HCT116 (cell line): Measurements from ENCODE around the gene RNPEP. TPM values are rescaled to one million over a fixed set of nuclear protein-coding genes. Genes with fewer than 3 reads are reported as not detected.

Experiments used
- ATAC-seq: fragments of 200-7000 bp; cut with Tn5 transposase; 2 replicates; pipeline ENCODE4 v1.9.1; 2020; ENCODE audit warnings: mild to moderate bottlenecking, moderate library complexity
- BruUV-seq: library from RNA; stranded (reverse); fragments of 400-500 nt; replicated peaks from 2 replicates; lab custom pipeline; 2021; lab: Mats Ljungman, UMichigan
- CTCF ChIA-PET: fragments of 300-600 bp; sonication (Branson Sonifier 250); formaldehyde crosslinking; loops from one replicate; lab custom pipeline; 2021; ENCODE audit warnings: antibody characterized with exemption; lab: Charles Lee
- POLR2A ChIA-PET: fragments of 300-600, 350-600 bp; sonication (Branson Sonifier 250); formaldehyde crosslinking; loops from one replicate; lab custom pipeline; 2021; ENCODE audit warnings: antibody characterized with exemption; lab: Charles Lee
- RAD21 ChIA-PET, 2 experiments: fragments of 300-600 bp; sonication (Branson Sonifier 250); formaldehyde crosslinking; loops; one replicate each; lab custom pipeline; 2023; ENCODE audit warnings: low total read pairs in 2 of 2; ENCODE audit not compliant: uncharacterized antibody in 2 of 2, unreplicated experiment in 2 of 2, low non-redundant PET in 1 of 2; lab: Charles Lee
- DNase-seq: peaks from one replicate; pipeline ENCODE4 v3.0.0-alpha.2; 2010; ENCODE audit warnings: low read depth, low spot score
- H2AFZ ChIP-seq: fragments of 200-600 bp; shearing (Covaris generic), sonication (generic); 2 replicates; pipeline ENCODE4 v1.6.1; 2017; ENCODE audit warnings: low read depth, mixed run types, mixed read lengths, antibody characterized with exemption, low read length; ENCODE audit not compliant: poor library complexity, severe bottlenecking
- H3K27ac ChIP-seq: 2 replicates; pipeline ENCODE4 v1.5.1; 2012; ENCODE audit warnings: low read depth, low read length
- H3K27me3 ChIP-seq: fragments of 200-600 bp; sonication (generic); 2 replicates; pipeline ENCODE4 v1.6.1; 2016; ENCODE audit warnings: mixed run types, low read length, mixed read lengths; ENCODE audit not compliant: insufficient read depth
- H3K36me3 ChIP-seq, 2 experiments: fragments of 200-500 bp in 1 of 2; fragments of 200-600 bp in 1 of 2; sonication (Bioruptor generic) in 1 of 2; sonication (generic) in 1 of 2; 2 replicates each; pipeline versions ENCODE4 v1.5.1 to v1.6.1; 2014 to 2016; ENCODE audit warnings: low read length in 2 of 2, inconsistent platforms in 1 of 2, mixed read lengths in 1 of 2, mixed run types in 1 of 2; ENCODE audit not compliant: insufficient read depth in 2 of 2, control insufficient read depth in 1 of 2
- H3K4me1 ChIP-seq, 2 experiments: fragments of 200-600 bp in 1 of 2; sonication (generic) in 1 of 2; 2 replicates each; pipeline versions ENCODE4 v1.5.1 to v1.6.1; 2012 to 2017; ENCODE audit warnings: low read length in 2 of 2, inconsistent platforms in 1 of 2, mild to moderate bottlenecking in 1 of 2, mixed read lengths in 1 of 2, mixed run types in 1 of 2, moderate library complexity in 1 of 2; ENCODE audit not compliant: insufficient read depth in 2 of 2, control insufficient read depth in 1 of 2
- H3K4me2 ChIP-seq: fragments of 200-600 bp; sonication (generic); 2 replicates; pipeline ENCODE4 v1.6.1; 2017; ENCODE audit warnings: mixed run types, low read length, mixed read lengths
- H3K4me3 ChIP-seq, 2 experiments: fragments of 200-600 bp in 1 of 2; sonication (generic) in 1 of 2; replicated peaks in 1 of 2; 2 replicates each; pipeline ENCODE4 v1.5.1; 2011 to 2016; ENCODE audit warnings: low read length in 2 of 2, control low read depth in 1 of 2, low read depth in 1 of 2, mild to moderate bottlenecking in 1 of 2, mixed read lengths in 1 of 2, mixed run types in 1 of 2
- H3K79me2 ChIP-seq: fragments of 200-600 bp; sonication (generic); 2 replicates; pipeline ENCODE4 v1.6.1; 2017; ENCODE audit warnings: mild to moderate bottlenecking, mixed run types, low read length, moderate library complexity, mixed read lengths; ENCODE audit not compliant: insufficient read depth
- H3K9ac ChIP-seq: fragments of 200-600 bp; sonication (generic); 2 replicates; pipeline ENCODE4 v1.6.1; 2016; ENCODE audit warnings: low read length, mixed read lengths
- H3K9me2 ChIP-seq: fragments of 200-600 bp; sonication (generic), shearing (Covaris generic); 2 replicates; pipeline ENCODE4 v1.6.1; 2017; ENCODE audit warnings: mixed run types, mild to moderate bottlenecking, moderate library complexity; ENCODE audit not compliant: insufficient read depth
- H3K9me3 ChIP-seq, 2 experiments: fragments of 200-500 bp in 1 of 2; fragments of 200-600 bp in 1 of 2; sonication (Bioruptor generic) in 1 of 2; sonication (generic) in 1 of 2; 2 replicates each; pipeline ENCODE4 v1.6.1; 2014 to 2017; ENCODE audit warnings: low read length in 2 of 2, mixed read lengths in 2 of 2, inconsistent platforms in 1 of 2, low read depth in 1 of 2, mild to moderate bottlenecking in 1 of 2, mixed run types in 1 of 2, moderate library complexity in 1 of 2; ENCODE audit not compliant: control insufficient read depth in 1 of 2, insufficient read depth in 1 of 2
- H4K20me1 ChIP-seq: fragments of 200-600 bp; sonication (generic), shearing (Covaris generic); 2 replicates; pipeline ENCODE4 v1.6.1; 2017; ENCODE audit warnings: mixed run types, mild to moderate bottlenecking, moderate library complexity; ENCODE audit not compliant: insufficient read depth
- EZH2 ChIP-seq: fragments of 200-600 bp; sonication (generic); IDR thresholded peaks from 2 replicates; pipeline ENCODE4 v1.6.1; 2017; ENCODE audit warnings: antibody characterized with exemption, mixed run types
- FOSL1 ChIP-seq: IDR thresholded peaks from 2 replicates; pipeline ENCODE4 v1.6.1; 2012; ENCODE audit warnings: low read depth
- JUND ChIP-seq: IDR thresholded peaks from 2 replicates; pipeline ENCODE4 v1.6.1; 2012
- ZFX ChIP-seq: fragments of 450-650 bp; IDR thresholded peaks from 2 replicates; pipeline ENCODE4 v1.6.1; 2017
- ZNF274 ChIP-seq: fragments of 200-500 bp; sonication (Bioruptor generic); IDR thresholded peaks from 2 replicates; pipeline ENCODE4 v1.6.1; 2014; ENCODE audit warnings: mild to moderate bottlenecking, low read depth, low read length, inconsistent platforms
- intact Hi-C: fragments of 100-400 bp; cut with micrococcal nuclease; formaldehyde crosslinking; loops from 2 replicates; pipeline ENCODE4 v1.10.0; 2022
- total RNA-seq: library from RNA; stranded (reverse); gene quantifications from one replicate; pipeline ENCODE4 v1.2.1, GENCODE V29; 2021; ENCODE audit not compliant: unreplicated experiment
- TF ChIP-seq, protein P1 (sequence below), 3 experiments: fragments of 200-600 bp in 1 of 3; sonication (generic) in 1 of 3; IDR thresholded peaks in 2 of 3; conservative IDR thresholded peaks in 1 of 3; 2 replicates each; pipeline ENCODE4 v1.5.1; 2012 to 2017; ENCODE audit warnings: low read depth in 2 of 3, low read length in 2 of 3, antibody characterized with exemption in 1 of 3, borderline replicate concordance in 1 of 3, control low read depth in 1 of 3, mild to moderate bottlenecking in 1 of 3, mixed read lengths in 1 of 3, mixed run types in 1 of 3, moderate library complexity in 1 of 3; ENCODE audit not compliant: insufficient read depth in 1 of 3
- TF ChIP-seq, protein P2 (sequence below): IDR thresholded peaks from 2 replicates; pipeline ENCODE4 v1.6.1; 2012
- TF ChIP-seq, protein P3 (sequence below): IDR thresholded peaks from 2 replicates; pipeline ENCODE4 v1.6.1; 2012

The RNPEP gene
- total RNA-seq, 1 experiment from 2014 or later: 85.9 TPM

DNA sequence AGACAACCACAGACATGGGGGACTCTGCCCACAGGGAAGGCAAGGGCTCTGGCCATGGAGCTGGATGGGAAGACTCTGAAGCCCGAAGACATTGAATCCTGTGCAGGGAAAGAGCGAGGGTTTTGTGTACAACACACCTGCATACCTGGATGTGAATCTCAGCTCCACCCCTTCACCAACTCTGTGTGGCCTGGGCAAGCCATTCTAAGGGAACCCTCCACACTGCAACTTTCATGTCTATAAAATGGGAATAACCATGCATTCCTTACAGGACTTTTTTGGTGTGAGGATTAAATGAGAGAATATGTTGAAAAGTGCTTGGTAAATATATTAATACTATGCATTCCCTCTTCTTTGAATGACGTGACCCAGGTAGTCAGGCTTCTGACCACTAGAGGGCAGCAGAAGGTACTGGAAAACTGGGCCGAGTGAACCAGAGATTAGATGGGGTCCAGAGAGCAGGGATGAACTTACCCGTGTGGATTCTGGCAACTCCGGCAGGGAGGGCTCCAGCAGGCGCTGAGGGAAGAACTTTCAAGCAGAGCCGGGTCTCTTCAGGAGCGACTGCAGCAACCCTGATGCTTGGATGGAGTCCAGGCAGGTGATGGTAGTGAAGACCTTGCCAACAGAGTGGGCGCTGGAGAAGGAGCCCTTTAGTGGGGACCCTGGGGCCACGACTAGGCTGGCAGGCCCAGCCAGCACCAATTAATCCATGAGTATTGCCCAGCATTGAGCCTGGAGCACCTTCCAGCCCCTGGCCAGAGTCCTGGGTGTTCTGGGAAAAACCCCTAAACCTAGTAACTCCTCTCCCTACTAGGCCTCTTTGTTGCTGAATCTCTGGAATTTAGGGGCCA is 27.1 kb downstream of the RNPEP start:
- TF ChIP-seq, protein P1, sequence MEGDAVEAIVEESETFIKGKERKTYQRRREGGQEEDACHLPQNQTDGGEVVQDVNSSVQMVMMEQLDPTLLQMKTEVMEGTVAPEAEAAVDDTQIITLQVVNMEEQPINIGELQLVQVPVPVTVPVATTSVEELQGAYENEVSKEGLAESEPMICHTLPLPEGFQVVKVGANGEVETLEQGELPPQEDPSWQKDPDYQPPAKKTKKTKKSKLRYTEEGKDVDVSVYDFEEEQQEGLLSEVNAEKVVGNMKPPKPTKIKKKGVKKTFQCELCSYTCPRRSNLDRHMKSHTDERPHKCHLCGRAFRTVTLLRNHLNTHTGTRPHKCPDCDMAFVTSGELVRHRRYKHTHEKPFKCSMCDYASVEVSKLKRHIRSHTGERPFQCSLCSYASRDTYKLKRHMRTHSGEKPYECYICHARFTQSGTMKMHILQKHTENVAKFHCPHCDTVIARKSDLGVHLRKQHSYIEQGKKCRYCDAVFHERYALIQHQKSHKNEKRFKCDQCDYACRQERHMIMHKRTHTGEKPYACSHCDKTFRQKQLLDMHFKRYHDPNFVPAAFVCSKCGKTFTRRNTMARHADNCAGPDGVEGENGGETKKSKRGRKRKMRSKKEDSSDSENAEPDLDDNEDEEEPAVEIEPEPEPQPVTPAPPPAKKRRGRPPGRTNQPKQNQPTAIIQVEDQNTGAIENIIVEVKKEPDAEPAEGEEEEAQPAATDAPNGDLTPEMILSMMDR (IDR thresholded peaks at IDR 0.05 in 2 of 3, conservative IDR thresholded peaks at IDR 0.05 in 1 of 3; ENCODE audit: borderline replicate concordance in 1 of 3, insufficient read depth in 1 of 3, low read depth in 2 of 3, low read length in 2 of 3): peak in 2 of 3 experiments; percentile 89 to 96; a peak in 4 of 6 replicates
- no peak for TF ChIP-seq FOSL1
- TF ChIP-seq JUND: no peak
- peak; percentile 30; the same call in 1 of the 2 replicates for TF ChIP-seq ZFX
- no peak for TF ChIP-seq ZNF274
- TF ChIP-seq, protein P2, sequence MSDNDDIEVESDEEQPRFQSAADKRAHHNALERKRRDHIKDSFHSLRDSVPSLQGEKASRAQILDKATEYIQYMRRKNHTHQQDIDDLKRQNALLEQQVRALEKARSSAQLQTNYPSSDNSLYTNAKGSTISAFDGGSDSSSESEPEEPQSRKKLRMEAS: no peak
- TF ChIP-seq, protein P3, sequence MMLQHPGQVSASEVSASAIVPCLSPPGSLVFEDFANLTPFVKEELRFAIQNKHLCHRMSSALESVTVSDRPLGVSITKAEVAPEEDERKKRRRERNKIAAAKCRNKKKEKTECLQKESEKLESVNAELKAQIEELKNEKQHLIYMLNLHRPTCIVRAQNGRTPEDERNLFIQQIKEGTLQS: no peak
- no peak for TF ChIP-seq EZH2
- TF ChIP-seq, all 23 proteins: peak for 2
- peak overlapping the region; percentile 99 for H3K4me2 ChIP-seq
- peaks cover 38% of the 10 kb centered on the region for H3K79me2 ChIP-seq
- peak overlapping the region; percentile 74 for H3K27ac ChIP-seq
- ChIA-PET POLR2A (interaction anchor here (0.6 to 9.2 kb wide), 49 partner anchors 8 to 561 kb away, joined by 3 to 174 read pairs (median 6); partner anchors contain the start of gene CSRP1), RAD21 (interaction anchor here (0.5 to 2.9 kb wide), 19 partner anchors 8 to 114 kb away, joined by 3 to 9 read pairs (median 4); no protein-coding TSS in a partner anchor), CTCF (interaction anchor here (0.6 to 7.1 kb wide), 22 partner anchors 10 to 146 kb away, joined by 3 to 106 read pairs (median 6); partner anchors contain the start of genes GPR37L1 and RNPEP)
- no peaks in the 10 kb centered on the region for H3K9me3 ChIP-seq
- intact Hi-C loops: loop anchor here (1.0 to 2.0 kb wide), 4 partner anchors 9 to 110 kb away; no protein-coding TSS in a partner anchor
- peaks cover 61 to 97% of the 10 kb centered on the region in 2 experiments for H3K4me1 ChIP-seq
- no peak overlapping the region for H2AFZ ChIP-seq
- no peaks in the 10 kb centered on the region for H3K27me3 ChIP-seq
- H3K36me3 ChIP-seq: peaks cover 8 to 34% of the 10 kb centered on the region in 2 experiments
- TSS peak; percentile 30 for BruUV-seq
- H3K9ac ChIP-seq: peak overlapping the region; percentile 92
- DNase-seq: peak; percentile 77
- peak overlapping the region; percentile 90 to 93 for H3K4me3 ChIP-seq
- peak; percentile 48 for ATAC-seq
- H4K20me1 ChIP-seq: no peaks in the 10 kb centered on the region
- H3K9me2 ChIP-seq: no peaks in the 10 kb centered on the region
